ENCODE results near the gene RUNX2.

The RUNX2 gene

GRCh38 chr6:45458672-45459071 is 130.5 kb downstream of the RUNX2 start (continued):
- no peak for TF ChIP-seq ZNF658 (tag by site-specific recombination; IDR thresholded peaks at IDR 0.05)

- H3K4me3 ChIP-seq (ENCODE audit: low read depth, low read length): no peak overlapping the region
- H3K9me3 ChIP-seq (ENCODE audit: control insufficient read depth, insufficient read depth, low read depth, low read length): no peaks in the 10 kb centered on the region
- H3K4me1 ChIP-seq (ENCODE audit: control insufficient read depth, insufficient read depth, low read length): peaks cover 4% of the 10 kb centered on the region
- TF ChIP-seq ZNF416 (tag by site-specific recombination; IDR thresholded peaks at IDR 0.05) (no peak), ZNF48 (tag by site-specific recombination; IDR thresholded peaks at IDR 0.05) (no peak), ZNF133 (tag by site-specific recombination; IDR thresholded peaks at IDR 0.05) (no peak), MEIS1 (CRISPR knock-in tag; IDR thresholded peaks at IDR 0.05; ENCODE audit: borderline replicate concordance) (no peak), ZBTB48 (tag by site-specific recombination; IDR thresholded peaks at IDR 0.05) (no peak), ZNF473 (tag by site-specific recombination; IDR thresholded peaks at IDR 0.05) (no peak), ZNF132 (tag by site-specific recombination; IDR thresholded peaks at IDR 0.05; ENCODE audit: borderline replicate concordance) (no peak), ZNF350 (tag by site-specific recombination; IDR thresholded peaks at IDR 0.05) (no peak)
- no peak overlapping the region for H3K27ac ChIP-seq (ENCODE audit: extremely low read depth, low read depth, low read length)
- CTCF ChIA-PET: no interaction called here
- H3K36me3 ChIP-seq (ENCODE audit: control insufficient read depth in 2 of 2, insufficient read depth in 1 of 2, low read length in 2 of 2): no peaks in the 10 kb centered on the region
- POLR2A ChIA-PET: no interaction called here
Measured at GRCh38 chr6:45460166-45460565, 132.0 kb downstream of the RUNX2 start.

GRCh38 chr6:45461486-45461885 is 133.4 kb downstream of the RUNX2 start:
- CTCF ChIA-PET: no interaction called here
- H3K36me3 ChIP-seq (ENCODE audit: control insufficient read depth in 2 of 2, insufficient read depth in 1 of 2, low read length in 2 of 2): no peaks in the 10 kb centered on the region
- TF ChIP-seq ZNF600 (tag by site-specific recombination; IDR thresholded peaks at IDR 0.05) (no peak), ZFHX2 (tag by site-specific recombination; conservative IDR thresholded peaks at IDR 0.05) (0 out of 2 replicates have a peak, but pooled peaks have one; percentile 11)
- no peak overlapping the region for H3K27ac ChIP-seq (ENCODE audit: extremely low read depth, low read depth, low read length)
- no peak overlapping the region for H3K4me3 ChIP-seq (ENCODE audit: low read depth, low read length)
- H3K4me1 ChIP-seq (ENCODE audit: control insufficient read depth, insufficient read depth, low read length): no peaks in the 10 kb centered on the region
- no peaks in the 10 kb centered on the region for H3K9me3 ChIP-seq (ENCODE audit: control insufficient read depth, insufficient read depth, low read depth, low read length)
- POLR2A ChIA-PET: no interaction called here

- TF ChIP-seq ZNF112 (tag by site-specific recombination; IDR thresholded peaks at IDR 0.05) (no peak), ZNF843 (tag by site-specific recombination; IDR thresholded peaks at IDR 0.05) (no peak), ZNF37A (tag by site-specific recombination; IDR thresholded peaks at IDR 0.05) (no peak), ZNF23 (tag by site-specific recombination; IDR thresholded peaks at IDR 0.05; ENCODE audit: borderline replicate concordance) (no peak), MZF1 (tag by site-specific recombination; IDR thresholded peaks at IDR 0.05; ENCODE audit: borderline replicate concordance) (no peak), AEBP2 (tag by site-specific recombination; IDR thresholded peaks at IDR 0.05; ENCODE audit: borderline replicate concordance) (no peak), HOXC10 (CRISPR knock-in tag; IDR thresholded peaks at IDR 0.05) (no peak), GLI4 (tag by site-specific recombination; IDR thresholded peaks at IDR 0.05) (no peak), ZNF202 (tag by site-specific recombination; IDR thresholded peaks at IDR 0.05; ENCODE audit: borderline replicate concordance) (no peak)
- H3K4me3 ChIP-seq (ENCODE audit: low read depth, low read length): no peak overlapping the region
- POLR2A ChIA-PET: no interaction called here
- CTCF ChIA-PET: interaction anchor here (0.6 kb wide), 1 partner anchor 377 kb away, joined by 3 read pairs; no protein-coding TSS in a partner anchor
- H3K4me1 ChIP-seq (ENCODE audit: control insufficient read depth, insufficient read depth, low read length): no peaks in the 10 kb centered on the region
- no peaks in the 10 kb centered on the region for H3K9me3 ChIP-seq (ENCODE audit: control insufficient read depth, insufficient read depth, low read depth, low read length)
- no peaks in the 10 kb centered on the region for H3K36me3 ChIP-seq (ENCODE audit: control insufficient read depth in 2 of 2, insufficient read depth in 1 of 2, low read length in 2 of 2)
- H3K27ac ChIP-seq (ENCODE audit: extremely low read depth, low read depth, low read length): no peak overlapping the region
Measured at GRCh38 chr6:45462190-45463134, 134.3 kb downstream of the RUNX2 start.
